Esophagus muscularis mucosa (tissue), 4 donors: ENCODE measurements around the gene PTPRN2.

ENCODE experiments used
- CTCF ChIP-seq, 3 experiments: fragments of 200-600 bp in 2 of 3; fragments of 450-650 bp in 1 of 3; sonication (generic) in 2 of 3; IDR thresholded peaks; one replicate each; pipeline ENCODE4 v1.5.1; 2017 to 2019; ENCODE audit warnings: antibody characterized with exemption in 3 of 3, mild to moderate bottlenecking in 2 of 3, moderate library complexity in 1 of 3
- EP300 ChIP-seq: sonication (generic); formaldehyde crosslinking; IDR thresholded peaks from one replicate; pipeline ENCODE4 v1.6.1; 2017; ENCODE audit warnings: antibody characterized with exemption
- POLR2A ChIP-seq: fragments of 450-650 bp; IDR thresholded peaks from one replicate; pipeline ENCODE4 v1.6.1; 2017; ENCODE audit warnings: antibody characterized with exemption, moderate library complexity, mild to moderate bottlenecking, low read depth

- TF ChIP-seq CTCF (IDR thresholded peaks at IDR 0.05) (no peak), POLR2A (no peak), EP300 (no peak)
Measured at GRCh38 chr7:158495216-158495615, 92.4 kb downstream of the PTPRN2 start.
